Measurements from ENCODE around the gene SALL4. TPM values are rescaled to one million over a fixed set of nuclear protein-coding genes. Genes with fewer than 3 reads are reported as not detected.
"Not testable (repeated sequence)": the region's sequence is repeated elsewhere in the genome, so short reads cannot be mapped to it uniquely, and the experiment has no call there.

Gene SALL4
- polyA plus RNA-seq, 3 donors: 6.8 to 16.1 (median 7.8) TPM

- DNase-seq (ENCODE audit: extremely low read depth in 1 of 11, low read depth in 9 of 11, low spot score in 4 of 11): no peak
These were observed 27.1 kb downstream of the SALL4 start for GRCh38 chr20:51775241-51775640.

GRCh38 chr20:51772236-51772635 lies 30.1 kb downstream of the SALL4 start:
- DNase-seq (ENCODE audit: extremely low read depth in 1 of 11, low read depth in 9 of 11, low spot score in 4 of 11): no peak

GRCh38 chr20:51769976-51770615 lies 32.2 kb downstream of the SALL4 start:
- DNase-seq (ENCODE audit: extremely low read depth in 1 of 11, low read depth in 9 of 11, low spot score in 4 of 11): no peak

GRCh38 chr20:51768759-51769517 lies 33.4 kb downstream of the SALL4 start:
- DNase-seq (ENCODE audit: extremely low read depth in 1 of 11, low read depth in 9 of 11, low spot score in 4 of 11): no peak

GRCh38 chr20:51767867-51768758 lies 34.2 kb downstream of the SALL4 start, which contains the start of gene ATP9A:
Gene ATP9A, minus strand, starts transcription at chr20:51768390. Its CDS starts 21 bp downstream, at chr20:51768369.
- DNase-seq (ENCODE audit: extremely low read depth in 1 of 11, low read depth in 9 of 11, low spot score in 4 of 11): no peak

- DNase-seq (ENCODE audit: extremely low read depth in 1 of 11, low read depth in 9 of 11, low spot score in 4 of 11): peak in 7 of 11 donors; percentile 64 to 80 (median 68)
These were observed 35.1 kb downstream of the SALL4 start for GRCh38 chr20:51766994-51767866.

GRCh38 chr20:51765381-51765780 lies 36.9 kb downstream of the SALL4 start:
- DNase-seq (ENCODE audit: extremely low read depth in 1 of 11, low read depth in 9 of 11, low spot score in 4 of 11): not testable (repeated sequence)

- DNase-seq (ENCODE audit: extremely low read depth in 1 of 11, low read depth in 9 of 11, low spot score in 4 of 11): no peak
These were observed 38.2 kb downstream of the SALL4 start for GRCh38 chr20:51763965-51764602.

GRCh38 chr20:51760905-51761546 lies 41.3 kb downstream of the SALL4 start:
- no peak for DNase-seq (ENCODE audit: extremely low read depth in 1 of 11, low read depth in 9 of 11, low spot score in 4 of 11)

GRCh38 chr20:51759769-51760510 lies 42.4 kb downstream of the SALL4 start:
- DNase-seq (ENCODE audit: extremely low read depth in 1 of 11, low read depth in 9 of 11, low spot score in 4 of 11): no peak

- DNase-seq (ENCODE audit: extremely low read depth in 1 of 11, low read depth in 9 of 11, low spot score in 4 of 11): no peak
These were observed 43.3 kb downstream of the SALL4 start for GRCh38 chr20:51758978-51759544.

GRCh38 chr20:51757226-51757625 lies 45.1 kb downstream of the SALL4 start:
- no peak for DNase-seq (ENCODE audit: extremely low read depth in 1 of 11, low read depth in 9 of 11, low spot score in 4 of 11)

GRCh38 chr20:51756653-51757052 lies 45.7 kb downstream of the SALL4 start:
- no peak for DNase-seq (ENCODE audit: extremely low read depth in 1 of 11, low read depth in 9 of 11, low spot score in 4 of 11)

- not testable (repeated sequence) for DNase-seq (ENCODE audit: extremely low read depth in 1 of 11, low read depth in 9 of 11, low spot score in 4 of 11)
These were observed 49.1 kb downstream of the SALL4 start for GRCh38 chr20:51753220-51753619.

- no peak for DNase-seq (ENCODE audit: extremely low read depth in 1 of 11, low read depth in 9 of 11, low spot score in 4 of 11)
These were observed 49.9 kb downstream of the SALL4 start for GRCh38 chr20:51752343-51752951.

GRCh38 chr20:51750770-51751388 lies 51.4 kb downstream of the SALL4 start:
- DNase-seq (ENCODE audit: extremely low read depth in 1 of 11, low read depth in 9 of 11, low spot score in 4 of 11): no peak

Measured in renal cortex interstitium (tissue), 11 donors.